ENCODE measurements around the gene OR52B2. TPM values are rescaled to one million over a fixed set of nuclear protein-coding genes. Genes with fewer than 3 reads are reported as not detected.

OR52B2 gene
- total RNA-seq, 2 experiments from 2014 or later = not detected

DNA sequence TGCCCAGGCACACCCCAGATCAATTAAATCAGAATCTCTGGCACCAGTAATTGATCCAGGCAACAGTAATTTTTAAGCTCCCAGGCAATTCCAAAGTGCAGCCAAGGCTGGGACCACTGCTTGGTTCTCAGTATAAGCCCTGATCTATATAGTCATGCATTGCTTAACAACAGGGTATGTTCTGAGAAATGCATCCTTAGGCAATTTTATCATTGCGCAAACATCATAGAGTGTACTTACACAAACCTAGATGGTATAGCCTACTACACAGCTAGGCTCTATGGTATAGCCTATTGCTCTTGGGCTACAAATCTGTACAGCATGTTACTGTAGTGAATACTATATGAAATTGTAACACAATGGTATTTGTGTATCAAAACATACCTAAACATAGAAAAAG, 34.6 kb upstream of the OR52B2 start:
- Histone ChIP-seq H3K4me1 (ENCODE audit: insufficient read depth, low read length) (peaks cover 14% of the 10 kb centered on the region), H3K36me3 (ENCODE audit: insufficient read depth, low read length) (peaks cover 20% of the 10 kb centered on the region), H3K9me3 (ENCODE audit: control insufficient read depth in 1 of 2, insufficient read depth in 1 of 2, low read length in 2 of 2) (no peaks in the 10 kb centered on the region), H3K27ac (ENCODE audit: low read depth in 1 of 2, low read length in 2 of 2) (no peak overlapping the region), H3K4me3 (ENCODE audit: low read length) (no peak overlapping the region), H3K27me3 (ENCODE audit: control insufficient read depth in 1 of 2, insufficient read depth in 2 of 2, low read length in 2 of 2) (no peaks in the 10 kb centered on the region)
- no peaks in the 10 kb centered on the region for H3K27me3 Mint-ChIP-seq
- TF ChIP-seq, protein P1, sequence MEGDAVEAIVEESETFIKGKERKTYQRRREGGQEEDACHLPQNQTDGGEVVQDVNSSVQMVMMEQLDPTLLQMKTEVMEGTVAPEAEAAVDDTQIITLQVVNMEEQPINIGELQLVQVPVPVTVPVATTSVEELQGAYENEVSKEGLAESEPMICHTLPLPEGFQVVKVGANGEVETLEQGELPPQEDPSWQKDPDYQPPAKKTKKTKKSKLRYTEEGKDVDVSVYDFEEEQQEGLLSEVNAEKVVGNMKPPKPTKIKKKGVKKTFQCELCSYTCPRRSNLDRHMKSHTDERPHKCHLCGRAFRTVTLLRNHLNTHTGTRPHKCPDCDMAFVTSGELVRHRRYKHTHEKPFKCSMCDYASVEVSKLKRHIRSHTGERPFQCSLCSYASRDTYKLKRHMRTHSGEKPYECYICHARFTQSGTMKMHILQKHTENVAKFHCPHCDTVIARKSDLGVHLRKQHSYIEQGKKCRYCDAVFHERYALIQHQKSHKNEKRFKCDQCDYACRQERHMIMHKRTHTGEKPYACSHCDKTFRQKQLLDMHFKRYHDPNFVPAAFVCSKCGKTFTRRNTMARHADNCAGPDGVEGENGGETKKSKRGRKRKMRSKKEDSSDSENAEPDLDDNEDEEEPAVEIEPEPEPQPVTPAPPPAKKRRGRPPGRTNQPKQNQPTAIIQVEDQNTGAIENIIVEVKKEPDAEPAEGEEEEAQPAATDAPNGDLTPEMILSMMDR (IDR thresholded peaks at IDR 0.05) = no peak
- ChIA-PET CTCF (no interaction called here), POLR2A (no interaction called here)
- peaks cover 41% of the 10 kb centered on the region for H3K36me3 Mint-ChIP-seq (ENCODE audit: low read depth)
- intact Hi-C loops (cut with DNase I, micrococcal nuclease) = no loop called here
- ATAC-seq (ENCODE audit: poor library complexity) (no peak), DNase-seq (peak in 2 of 14 experiments; percentile 40 to 50)
- H3K4me1 Mint-ChIP-seq (ENCODE audit: low read depth) = peaks cover 22% of the 10 kb centered on the region
- no peaks in the 10 kb centered on the region for H3K9me3 Mint-ChIP-seq
- H3K4me3 Mint-ChIP-seq = no peak overlapping the region
- no peak overlapping the region for H3K27ac Mint-ChIP-seq

DNA sequence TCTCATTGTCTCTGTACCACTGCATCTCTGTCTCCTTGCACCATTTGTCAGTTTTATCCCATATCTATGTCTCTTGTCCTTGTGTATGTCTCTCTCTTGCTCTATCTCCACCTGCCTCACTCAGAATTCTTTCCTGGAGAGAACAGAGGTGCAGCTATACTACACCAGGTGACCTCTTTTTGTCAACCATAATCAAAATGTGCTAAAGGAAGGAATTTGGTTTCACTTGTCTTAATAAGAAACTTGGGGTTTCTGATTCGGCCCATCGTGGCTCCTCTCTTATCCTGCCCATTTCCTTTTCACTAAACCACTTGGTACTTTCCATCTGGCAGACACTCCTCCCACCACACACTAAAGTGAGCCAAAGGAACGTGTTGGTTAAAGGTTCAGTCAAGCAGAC, 33.2 kb upstream of the OR52B2 start:
- H3K27ac ChIP-seq (ENCODE audit: low read depth in 1 of 2, low read length in 2 of 2) = no peak overlapping the region
- intact Hi-C loops (cut with DNase I, micrococcal nuclease) = no loop called here
- ChIA-PET CTCF (no interaction called here), POLR2A (no interaction called here)
- peak; percentile 37 for ATAC-seq (ENCODE audit: poor library complexity)
- H3K36me3 ChIP-seq (ENCODE audit: insufficient read depth, low read length) = peaks cover 14% of the 10 kb centered on the region
- no peaks in the 10 kb centered on the region for H3K27me3 ChIP-seq (ENCODE audit: control insufficient read depth in 1 of 2, insufficient read depth in 2 of 2, low read length in 2 of 2)
- no peak overlapping the region for H3K4me3 ChIP-seq (ENCODE audit: low read length)
- TF ChIP-seq, protein P1 (IDR thresholded peaks at IDR 0.05) = no peak
- Mint-ChIP-seq H3K27me3 (no peaks in the 10 kb centered on the region), H3K9me3 (no peaks in the 10 kb centered on the region), H3K36me3 (ENCODE audit: low read depth) (peaks cover 30% of the 10 kb centered on the region), H3K4me3 (no peak overlapping the region), H3K4me1 (ENCODE audit: low read depth) (peaks cover 22% of the 10 kb centered on the region), H3K27ac (no peak overlapping the region)
- H3K9me3 ChIP-seq (ENCODE audit: control insufficient read depth in 1 of 2, insufficient read depth in 1 of 2, low read length in 2 of 2) = no peaks in the 10 kb centered on the region
- peak in 3 of 14 experiments; percentile 50 to 67 (median 52) for DNase-seq
- H3K4me1 ChIP-seq (ENCODE audit: insufficient read depth, low read length) = peaks cover 14% of the 10 kb centered on the region

DNA sequence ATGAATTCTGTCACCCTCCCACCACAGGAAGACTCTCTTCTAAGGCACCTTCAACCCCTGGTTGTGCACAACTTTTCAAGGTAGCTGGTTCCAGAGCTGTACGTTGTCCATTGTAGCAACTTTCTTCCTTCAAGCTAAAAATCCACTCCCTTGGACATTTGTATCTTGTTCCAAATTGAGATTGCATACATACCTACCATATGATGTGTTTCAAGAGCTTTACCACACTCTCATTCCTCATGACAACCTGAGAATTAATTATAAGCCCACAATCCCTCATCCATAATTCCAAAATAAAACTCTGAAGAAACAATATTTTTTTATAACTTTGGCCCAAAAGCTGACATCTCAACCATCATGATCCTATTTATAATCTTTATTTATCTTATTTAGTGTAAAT, 31.9 kb upstream of the OR52B2 start:
- Mint-ChIP-seq H3K9me3 (no peaks in the 10 kb centered on the region), H3K36me3 (ENCODE audit: low read depth) (peaks cover 17% of the 10 kb centered on the region), H3K27me3 (no peaks in the 10 kb centered on the region), H3K4me1 (ENCODE audit: low read depth) (peaks cover 22% of the 10 kb centered on the region), H3K27ac (no peak overlapping the region), H3K4me3 (no peak overlapping the region)
- H3K36me3 ChIP-seq (ENCODE audit: insufficient read depth, low read length) = peaks cover 2% of the 10 kb centered on the region
- POLR2A ChIA-PET = no interaction called here
- TF ChIP-seq, protein P1 (IDR thresholded peaks at IDR 0.05) = no peak
- no peak overlapping the region for H3K27ac ChIP-seq (ENCODE audit: low read depth in 1 of 2, low read length in 2 of 2)
- H3K27me3 ChIP-seq (ENCODE audit: control insufficient read depth in 1 of 2, insufficient read depth in 2 of 2, low read length in 2 of 2) = no peaks in the 10 kb centered on the region
- CTCF ChIA-PET = no interaction called here
- no peak for ATAC-seq (ENCODE audit: poor library complexity)
- DNase-seq = peak in 1 of 14 experiments; percentile 17
- H3K9me3 ChIP-seq (ENCODE audit: control insufficient read depth in 1 of 2, insufficient read depth in 1 of 2, low read length in 2 of 2) = no peaks in the 10 kb centered on the region
- intact Hi-C loops (cut with DNase I, micrococcal nuclease) = no loop called here
- H3K4me1 ChIP-seq (ENCODE audit: insufficient read depth, low read length) = peaks cover 14% of the 10 kb centered on the region
- H3K4me3 ChIP-seq (ENCODE audit: low read length) = no peak overlapping the region
